GM12872 (cell line): ENCODE data around the gene UGT1A4.

Experiments used
- CTCF ChIP-seq: IDR thresholded peaks from 3 replicates; pipeline ENCODE4 v1.5.1; 2011; ENCODE audit warnings: low read depth, mild to moderate bottlenecking, low read length, moderate library complexity; ENCODE audit not compliant: insufficient read depth

Gene UGT1A4

GRCh38 chr2:233798335-233799086 is 80.0 kb downstream of the UGT1A4 start:
- TF ChIP-seq CTCF = no peak

- TF ChIP-seq CTCF = no peak
Measured at GRCh38 chr2:233799087-233799665, 80.6 kb downstream of the UGT1A4 start.

GRCh38 chr2:233799716-233800115 is 81.2 kb downstream of the UGT1A4 start:
- TF ChIP-seq CTCF = no peak

GRCh38 chr2:233800208-233800607 is 81.7 kb downstream of the UGT1A4 start:
- TF ChIP-seq CTCF = no peak

GRCh38 chr2:233801357-233802131 is 83.0 kb downstream of the UGT1A4 start:
- no peak for TF ChIP-seq CTCF

- TF ChIP-seq CTCF = no peak
Measured at GRCh38 chr2:233802132-233802815, 83.7 kb downstream of the UGT1A4 start.

- no peak for TF ChIP-seq CTCF
Measured at GRCh38 chr2:233803292-233803911, 84.9 kb downstream of the UGT1A4 start.
